ENCODE data around the gene DTHD1.

DNA sequence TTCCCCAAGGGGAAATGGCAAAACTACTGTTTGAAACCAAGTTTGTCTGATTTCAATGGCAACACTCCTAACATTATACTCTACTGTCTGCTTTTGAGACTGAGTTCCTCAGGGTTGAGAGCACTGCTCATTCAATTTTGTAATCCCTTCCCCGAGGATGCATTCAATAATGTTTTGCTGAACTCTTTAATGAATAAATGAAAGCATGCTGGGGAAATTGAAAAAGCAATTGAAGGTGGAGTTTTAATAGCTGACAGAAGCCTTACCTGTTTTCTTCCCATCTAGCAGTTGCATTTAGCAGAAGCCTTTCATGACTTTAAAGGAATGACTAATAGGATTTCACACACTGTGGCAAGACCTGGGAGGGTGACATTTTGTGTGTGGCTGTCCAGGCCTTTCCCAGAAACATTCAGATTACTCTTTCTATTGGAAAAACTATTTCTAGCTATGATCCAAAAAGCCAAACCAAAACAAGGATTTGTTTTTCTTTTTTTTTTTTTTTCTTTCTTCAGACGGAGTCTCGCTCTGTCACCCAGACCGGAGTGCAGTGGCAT is 45.1 kb downstream of the DTHD1 start:
- TF ChIP-seq SUZ12 (IDR thresholded peaks at IDR 0.05; ENCODE audit: extremely low read depth, insufficient read depth, insufficient read length) (no peak), YY1 (IDR thresholded peaks at IDR 0.05; ENCODE audit: insufficient read depth, insufficient read length) (no peak), ZNF274 (IDR thresholded peaks at IDR 0.05; ENCODE audit: low read depth, low read length) (no peak)

Data from NT2/D1 (cell line).